ENCODE results near the gene SRRM3.

Gene SRRM3

GRCh38 chr7:76165106-76165972 lies 36.4 kb upstream of the SRRM3 start:
- no peak overlapping the region for H3K4me3 ChIP-seq (ENCODE audit: low read length)
- TF ChIP-seq EZH2phosphoT487 (IDR thresholded peaks at IDR 0.05; ENCODE audit: borderline replicate concordance, low read length), result no peak
- TF ChIP-seq CTCF (IDR thresholded peaks at IDR 0.05; ENCODE audit: low read depth, low read length, poor library complexity, severe bottlenecking), result no peak
- H3K36me3 ChIP-seq (ENCODE audit: control insufficient read depth, low read length), result no peaks in the 10 kb centered on the region
- H3K27ac ChIP-seq (ENCODE audit: low read depth, low read length), result no peak overlapping the region
- no peak overlapping the region for H3K4me2 ChIP-seq (ENCODE audit: low read length)
- H3K79me2 ChIP-seq (ENCODE audit: control insufficient read depth, low read length), result no peaks in the 10 kb centered on the region
- H4K20me1 ChIP-seq (ENCODE audit: control insufficient read depth, insufficient read depth, low read depth, low read length), result no peaks in the 10 kb centered on the region
- H3K9me2 ChIP-seq (replicated peaks; ENCODE audit: control insufficient read depth, low read length), result no peaks in the 10 kb centered on the region
- H3F3A ChIP-seq (ENCODE audit: control insufficient read depth, insufficient read depth), result no peaks in the 10 kb centered on the region
- no peaks in the 10 kb centered on the region for H3K9me3 ChIP-seq (ENCODE audit: control insufficient read depth, insufficient read depth, low read length)
- H3K4me1 ChIP-seq (ENCODE audit: control insufficient read depth, low read length), result peaks cover 9% of the 10 kb centered on the region
- 0 out of 2 replicates have a peak, but pooled peaks cover 2% of the 10 kb centered on the region for H3K27me3 ChIP-seq (ENCODE audit: control insufficient read depth, low read length)

- TF ChIP-seq CTCF (IDR thresholded peaks at IDR 0.05; ENCODE audit: low read depth, low read length, poor library complexity, severe bottlenecking) (no peak), EZH2phosphoT487 (IDR thresholded peaks at IDR 0.05; ENCODE audit: borderline replicate concordance, low read length) (no peak)
- Histone ChIP-seq H3K36me3 (ENCODE audit: control insufficient read depth, low read length) (no peaks in the 10 kb centered on the region), H3K27me3 (ENCODE audit: control insufficient read depth, low read length) (0 out of 2 replicates have a peak, but pooled peaks cover 2% of the 10 kb centered on the region), H3K4me2 (ENCODE audit: low read length) (peak overlapping the region; percentile 76), H3K9me3 (ENCODE audit: control insufficient read depth, insufficient read depth, low read length) (no peaks in the 10 kb centered on the region), H3K27ac (ENCODE audit: low read depth, low read length) (no peak overlapping the region), H4K20me1 (ENCODE audit: control insufficient read depth, insufficient read depth, low read depth, low read length) (no peaks in the 10 kb centered on the region), H3K4me3 (ENCODE audit: low read length) (peak overlapping the region; percentile 70), H3F3A (ENCODE audit: control insufficient read depth, insufficient read depth) (no peaks in the 10 kb centered on the region), H3K9me2 (replicated peaks; ENCODE audit: control insufficient read depth, low read length) (no peaks in the 10 kb centered on the region), H3K4me1 (ENCODE audit: control insufficient read depth, low read length) (peaks cover 9% of the 10 kb centered on the region), H3K79me2 (ENCODE audit: control insufficient read depth, low read length) (no peaks in the 10 kb centered on the region)
These were observed 35.7 kb upstream of the SRRM3 start for GRCh38 chr7:76165973-76166403.

GRCh38 chr7:76166404-76167255 lies 35.1 kb upstream of the SRRM3 start:
- Histone ChIP-seq H3K27ac (ENCODE audit: low read depth, low read length) (no peak overlapping the region), H3K36me3 (ENCODE audit: control insufficient read depth, low read length) (no peaks in the 10 kb centered on the region), H4K20me1 (ENCODE audit: control insufficient read depth, insufficient read depth, low read depth, low read length) (no peaks in the 10 kb centered on the region), H3K4me3 (ENCODE audit: low read length) (peak overlapping the region; percentile 70), H3K9me2 (replicated peaks; ENCODE audit: control insufficient read depth, low read length) (no peaks in the 10 kb centered on the region), H3K9me3 (ENCODE audit: control insufficient read depth, insufficient read depth, low read length) (no peaks in the 10 kb centered on the region), H3K27me3 (ENCODE audit: control insufficient read depth, low read length) (0 out of 2 replicates have a peak, but pooled peaks cover 2% of the 10 kb centered on the region), H3K4me2 (ENCODE audit: low read length) (peak overlapping the region; percentile 76), H3K79me2 (ENCODE audit: control insufficient read depth, low read length) (no peaks in the 10 kb centered on the region), H3K4me1 (ENCODE audit: control insufficient read depth, low read length) (peaks cover 9% of the 10 kb centered on the region), H3F3A (ENCODE audit: control insufficient read depth, insufficient read depth) (no peaks in the 10 kb centered on the region)
- no peak for TF ChIP-seq EZH2phosphoT487 (IDR thresholded peaks at IDR 0.05; ENCODE audit: borderline replicate concordance, low read length)
- TF ChIP-seq CTCF (IDR thresholded peaks at IDR 0.05; ENCODE audit: low read depth, low read length, poor library complexity, severe bottlenecking), result no peak
